ENCODE measurements around the gene SRRD.
A peak's percentile ranks its signal among the peaks of the same experiment; 100 is the strongest.
"Not testable (repeated sequence)": the region's sequence is repeated elsewhere in the genome, so short reads cannot be mapped to it uniquely, and the experiment has no call there.

SRRD gene

DNA sequence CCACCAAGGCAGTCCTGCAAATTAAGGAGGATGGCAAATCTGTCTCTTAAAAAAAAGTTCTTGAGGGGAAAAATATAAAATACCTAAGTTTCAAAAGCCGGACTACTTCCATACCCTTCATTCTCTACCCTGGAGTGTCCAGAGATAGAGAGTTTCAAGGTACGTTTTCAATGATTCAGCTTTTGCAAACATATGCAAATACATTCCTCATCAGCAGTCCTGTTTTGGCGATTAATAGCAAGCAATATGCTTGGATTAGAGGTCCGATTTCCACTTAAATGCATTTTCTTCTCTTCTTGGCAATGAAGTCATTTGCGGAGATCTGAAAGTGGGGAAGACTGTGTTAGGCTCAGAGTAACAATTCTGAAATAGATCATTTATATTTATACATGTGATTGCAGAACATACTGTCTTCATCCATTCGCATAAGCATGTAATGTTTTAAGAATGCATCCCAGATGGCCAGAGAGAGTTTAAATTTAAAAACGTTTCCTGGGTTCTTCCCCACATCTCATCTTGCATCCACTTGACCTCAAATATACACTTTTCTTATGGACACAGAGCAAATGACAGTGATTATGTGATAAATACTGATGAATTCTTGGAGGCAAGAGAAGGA lies 42.4 kb downstream of the SRRD start:
- no peak for DNase-seq

DNA sequence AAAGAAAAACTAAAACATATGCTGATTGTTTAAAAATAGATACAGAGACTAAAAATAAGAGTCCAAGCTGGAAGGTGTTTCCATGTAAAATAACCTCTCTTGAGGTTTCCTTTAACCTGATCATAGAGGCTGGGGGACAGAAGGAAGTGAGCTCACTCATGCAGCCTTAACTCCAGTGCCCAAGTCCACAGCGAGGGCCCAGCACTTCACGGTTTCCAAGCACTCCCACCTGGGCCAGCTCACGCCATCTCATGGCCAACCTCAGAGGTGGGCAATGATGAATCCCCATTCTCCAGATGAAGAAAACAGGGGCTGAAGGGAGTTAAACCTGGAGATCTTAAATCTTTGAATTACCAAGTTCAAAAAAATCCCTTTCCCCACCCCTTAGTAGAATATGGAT lies 43.5 kb downstream of the SRRD start:
- no peak for DNase-seq

DNA sequence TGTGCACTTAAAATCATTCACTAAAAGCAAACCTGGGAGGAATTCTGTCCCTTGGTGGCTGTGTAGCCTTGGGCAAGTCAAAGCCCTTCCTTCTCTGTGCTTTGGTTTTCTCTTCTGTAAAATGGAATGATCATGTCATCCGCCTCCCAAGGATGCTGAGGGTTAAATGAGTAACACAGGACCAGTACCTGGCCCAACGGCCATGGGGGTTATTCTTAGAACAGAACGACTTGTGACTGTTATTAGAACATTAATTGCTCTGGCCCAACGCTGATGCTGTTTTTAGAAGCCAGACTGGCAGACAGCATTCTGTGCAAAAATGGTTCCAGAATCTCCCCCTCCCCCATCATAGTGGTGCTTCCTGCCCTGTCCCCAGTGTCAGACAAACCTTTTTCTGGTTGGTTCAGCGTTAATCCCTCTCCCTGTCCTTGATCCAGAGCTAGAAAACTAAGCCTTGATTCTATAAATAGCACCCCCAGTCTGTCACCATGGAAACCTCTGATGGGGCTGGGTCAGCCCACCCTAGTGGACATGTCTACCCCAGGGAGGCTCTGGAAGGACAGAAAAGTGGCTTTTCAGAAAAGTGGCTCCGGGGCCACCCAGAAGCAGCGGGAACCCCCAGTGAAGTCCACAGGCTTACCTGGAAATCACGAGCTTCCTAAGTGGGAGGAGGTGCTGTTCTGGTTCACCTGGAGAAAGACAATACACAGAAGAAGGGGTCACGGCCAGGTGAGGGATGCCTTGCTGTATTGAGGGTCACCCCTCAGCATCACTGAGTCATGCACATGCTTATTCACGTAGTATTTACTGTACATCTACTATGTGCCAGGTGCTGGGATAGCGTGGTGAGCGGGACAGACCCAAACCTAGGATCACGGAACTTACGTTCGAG lies 44.1 kb downstream of the SRRD start:
- DNase-seq, result no peak

DNA sequence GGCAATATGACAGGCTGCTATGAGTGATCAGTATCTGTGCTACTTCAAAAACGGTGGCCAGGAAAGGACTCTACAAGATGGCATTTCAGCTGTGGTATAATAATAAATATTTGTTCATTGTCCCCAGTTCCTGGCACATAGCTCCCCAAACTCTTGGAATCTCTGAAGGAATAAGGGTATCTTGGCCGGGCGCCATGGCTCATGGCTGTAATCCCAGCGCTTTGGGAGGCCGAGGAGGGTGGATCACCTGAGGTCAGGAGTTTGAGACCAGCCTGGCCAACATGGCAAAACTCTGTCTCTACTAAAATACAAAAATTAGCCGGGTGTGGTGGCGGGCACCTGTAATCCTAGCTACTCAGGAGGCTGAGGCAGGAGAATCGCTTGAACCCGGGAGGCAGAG lies 44.8 kb downstream of the SRRD start:
- not testable (repeated sequence) for DNase-seq

DNA sequence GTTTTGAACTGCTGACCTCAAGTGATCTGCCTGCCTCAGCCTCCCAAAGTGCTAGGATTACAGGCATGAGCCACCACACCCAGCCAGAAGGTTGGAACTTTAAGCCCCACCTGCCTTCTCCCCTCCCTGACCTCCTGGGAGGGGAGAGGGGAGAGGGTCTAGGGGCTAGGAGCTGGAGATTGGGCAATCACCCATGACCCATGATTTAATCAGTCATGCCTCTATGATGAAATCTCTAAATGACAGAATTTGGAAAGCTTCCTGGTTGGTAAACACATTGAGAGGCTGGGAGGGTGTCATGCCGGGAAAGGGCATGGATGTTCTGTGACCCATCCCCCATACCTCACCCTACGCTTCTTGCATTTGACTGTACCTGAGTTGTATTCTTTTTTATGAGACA lies 45.7 kb downstream of the SRRD start:
- peak; percentile 22 for DNase-seq

DNA sequence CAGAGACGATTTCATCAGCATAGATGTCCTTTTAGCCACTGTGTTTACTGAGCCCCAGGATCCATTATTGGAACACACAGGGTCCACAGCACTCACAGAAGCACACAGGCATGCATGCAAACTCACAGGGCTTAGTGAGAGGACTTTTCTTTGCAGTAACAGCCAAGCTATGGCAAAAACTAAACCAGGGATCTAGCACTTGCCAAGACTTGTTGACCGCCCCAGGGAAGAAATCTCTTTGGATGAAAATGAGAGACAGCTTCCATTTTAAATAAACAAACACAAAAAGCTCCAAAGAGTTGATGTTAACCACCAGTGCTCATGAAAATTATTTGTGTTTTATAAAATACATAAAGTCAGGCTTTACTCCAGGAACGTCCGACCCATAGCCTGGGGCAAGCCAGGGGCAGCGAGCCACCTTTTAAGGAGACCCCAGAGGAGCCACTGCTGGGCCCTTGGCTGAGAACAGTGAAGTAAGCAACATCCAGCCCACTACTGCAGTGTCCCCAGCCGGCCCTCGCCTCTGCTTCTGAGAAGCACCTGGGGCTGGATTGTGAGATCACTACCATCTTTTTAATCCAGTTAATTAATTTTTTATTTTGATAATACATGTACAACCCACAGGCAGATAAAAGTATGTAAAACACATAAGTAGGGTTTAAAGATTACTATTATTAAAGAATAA lies 50.6 kb downstream of the SRRD start:
- no peak for DNase-seq

DNA sequence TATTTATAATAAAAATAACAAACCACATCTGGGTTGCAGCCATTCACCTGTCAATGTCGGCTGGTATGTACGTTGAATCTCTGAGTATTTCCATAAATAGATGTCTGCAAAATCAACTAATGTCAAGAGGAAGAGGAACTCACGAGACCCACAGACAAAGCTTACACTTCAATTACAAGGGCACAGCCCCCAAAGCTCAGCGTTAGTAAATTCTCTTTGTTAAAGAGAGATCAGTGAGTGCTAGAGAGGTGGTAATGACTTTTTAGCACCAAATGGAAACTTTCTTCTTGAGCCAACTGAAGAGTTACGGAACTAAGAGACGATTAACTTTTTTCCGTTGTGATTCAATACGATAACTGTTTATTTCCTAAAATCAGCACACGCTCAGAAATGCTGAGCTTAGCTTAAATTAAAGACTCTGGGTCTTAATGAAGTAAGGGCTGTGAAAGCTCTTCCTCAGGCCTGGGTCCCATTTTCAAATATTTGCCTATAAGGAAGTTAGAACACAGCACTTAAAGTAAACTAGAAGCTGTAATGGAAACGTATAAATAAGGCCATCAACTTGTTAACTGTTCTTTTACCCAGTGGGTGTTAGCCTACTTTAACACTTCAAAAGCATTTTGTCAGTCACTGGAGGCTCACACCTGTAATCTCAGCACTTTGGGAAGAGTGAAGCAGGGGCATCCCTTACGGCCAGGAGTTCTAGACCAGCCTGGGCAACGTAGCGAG lies 51.4 kb downstream of the SRRD start:
- DNase-seq, result no peak

DNA sequence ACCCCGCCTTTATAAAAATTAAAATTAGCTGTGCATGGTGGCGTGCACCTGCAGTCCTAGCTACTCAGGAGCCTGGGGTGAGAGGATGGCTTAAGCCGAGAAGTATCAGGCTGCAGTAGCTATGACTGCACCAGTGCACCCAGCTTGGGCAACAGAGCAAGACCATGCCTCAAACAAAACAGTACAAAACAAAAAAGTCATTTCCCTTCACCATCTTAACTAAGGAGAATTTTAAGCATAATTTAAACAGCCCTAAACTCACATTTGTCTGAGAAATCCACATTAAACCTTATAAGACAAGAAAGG lies 51.9 kb downstream of the SRRD start:
- DNase-seq, result no peak

DNA sequence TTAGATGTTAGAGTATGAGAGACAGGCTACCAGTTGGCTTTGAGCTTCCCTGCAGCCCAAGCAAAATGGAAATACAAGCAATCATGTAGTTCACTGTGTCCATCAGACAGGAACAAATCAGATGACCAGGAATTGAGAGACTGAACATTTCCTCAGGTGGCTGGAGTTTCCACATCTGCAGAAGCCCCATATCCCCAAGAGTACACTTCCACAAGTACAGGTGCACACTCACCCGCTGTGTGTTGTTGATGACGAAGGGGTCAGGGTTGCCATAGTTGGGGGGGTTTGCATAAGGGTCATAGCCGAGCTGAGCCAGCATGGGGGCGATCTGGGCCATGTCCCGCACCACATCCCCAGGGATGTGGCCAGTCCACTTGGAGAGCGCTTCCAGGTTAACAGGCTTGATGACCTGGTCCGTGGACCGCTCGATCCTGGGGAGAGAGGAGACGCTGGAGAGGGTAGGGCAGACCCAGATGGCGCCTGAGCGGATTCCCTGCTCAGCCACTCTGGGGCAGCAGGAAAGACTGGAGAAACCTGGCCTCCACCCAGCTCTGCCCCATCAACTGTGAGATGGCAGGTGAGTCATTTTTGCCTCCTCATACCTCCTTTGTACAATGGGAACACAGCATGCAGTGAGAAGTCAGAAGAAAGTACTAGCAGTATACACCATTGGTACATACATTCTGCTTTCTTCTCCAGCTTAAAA lies 52.5 kb downstream of the SRRD start:
- DNase-seq, result no peak

DNA sequence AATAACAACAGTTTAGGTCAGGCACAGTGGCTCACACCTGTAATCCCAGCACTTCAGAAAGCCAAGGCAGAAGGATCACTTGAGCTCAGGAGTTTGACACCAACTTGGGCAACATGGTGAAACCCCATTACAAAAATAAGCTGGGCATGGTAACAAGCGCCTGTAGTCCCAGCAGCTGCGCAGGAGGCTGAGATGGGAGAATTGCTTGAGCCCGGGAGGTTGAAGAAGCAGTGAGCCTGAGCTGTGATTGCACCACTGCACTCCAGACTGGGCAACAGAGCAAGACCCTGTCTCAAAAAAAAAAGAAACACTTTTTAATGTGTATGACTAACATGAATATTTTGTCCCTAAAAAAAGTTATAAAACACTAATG lies 53.1 kb downstream of the SRRD start:
- no peak for DNase-seq

DNA sequence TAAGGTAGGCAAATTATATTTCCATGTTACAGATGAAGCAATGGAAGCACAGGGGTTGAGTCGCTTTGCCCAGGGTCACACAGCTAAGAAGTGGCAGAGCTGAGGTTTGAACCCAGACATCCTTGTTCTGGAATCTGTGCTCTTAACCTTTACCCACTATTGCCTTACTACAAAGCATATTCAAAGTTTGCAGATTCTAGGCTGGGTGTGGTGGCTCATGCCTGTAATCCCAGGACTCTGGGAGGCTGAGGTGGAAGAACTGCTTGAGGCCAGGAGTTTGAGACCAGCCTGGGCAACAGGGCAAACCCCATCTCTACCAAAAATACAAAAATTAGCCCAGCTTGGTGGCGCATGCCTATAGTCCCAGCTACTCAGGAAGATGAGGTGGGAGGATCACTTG lies 56.4 kb downstream of the SRRD start:
- DNase-seq, result no peak

DNA sequence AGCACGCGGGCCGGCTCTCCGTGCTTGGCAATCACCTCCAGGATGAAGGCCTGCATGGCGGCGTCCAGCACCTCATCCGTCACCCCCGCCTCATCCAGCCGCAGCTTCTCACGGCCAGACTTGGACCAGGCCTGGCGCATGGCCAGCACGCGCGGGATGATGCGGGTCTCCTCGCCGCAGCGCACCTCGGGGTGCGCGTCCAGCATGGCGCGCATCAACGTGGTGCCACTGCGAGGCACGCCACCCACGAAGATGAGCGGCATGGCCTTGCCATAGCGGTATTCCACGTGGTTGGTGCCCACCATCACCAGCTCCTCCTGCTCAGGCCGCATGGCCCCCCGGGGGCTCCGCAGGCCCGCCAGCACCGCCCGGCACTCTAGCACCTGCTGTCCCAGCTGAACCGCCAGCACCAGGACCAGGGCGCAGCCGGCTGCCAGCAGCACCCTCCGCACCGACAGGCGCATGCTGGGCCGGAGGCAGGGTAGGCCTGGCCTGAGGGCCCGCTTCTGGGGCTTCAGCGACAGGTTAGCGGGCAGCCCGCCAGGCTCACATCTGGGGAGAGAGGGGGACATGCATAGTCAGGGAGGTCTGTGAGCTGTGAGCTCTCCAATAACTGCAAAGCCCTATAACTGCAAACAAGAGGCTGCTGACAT lies 57.6 kb downstream of the SRRD start:
- DNase-seq, result no peak

DNA sequence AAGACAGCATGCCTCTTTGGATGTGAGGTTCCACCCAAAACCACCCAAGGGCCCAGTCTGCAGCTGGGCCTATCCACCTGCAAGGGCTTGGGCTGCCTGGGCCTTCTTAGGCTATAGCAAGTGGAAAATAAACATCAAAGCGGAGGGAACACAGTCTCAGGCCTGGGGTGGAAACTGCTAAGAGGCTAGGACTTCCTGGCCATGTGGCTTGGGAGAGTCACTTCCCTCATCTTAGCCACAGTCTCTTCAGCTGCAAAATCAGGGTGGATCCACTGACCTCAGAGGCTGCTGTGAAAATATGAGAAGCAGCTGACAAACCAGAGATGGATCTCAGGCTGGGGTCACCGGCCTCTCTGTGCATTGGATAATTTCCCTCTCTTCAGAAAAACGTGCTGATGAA lies 59.2 kb downstream of the SRRD start:
- DNase-seq, result no peak
